SK-N-SH treated with all-trans-retinoic acid at 6 μM for 48 hours (cell line): ENCODE measurements around the gene RASSF1.
"Not testable (repeated sequence)": the region's sequence is repeated elsewhere in the genome, so short reads cannot be mapped to it uniquely, and the experiment has no call there.

ENCODE experiments used
- ATAC-seq: fragments of 200-7000 bp; cut with Tn5 transposase; 3 replicates; pipeline ENCODE4 v1.9.1; 2020; ENCODE audit warnings: mild to moderate bottlenecking, moderate library complexity
- ARNTL ChIP-seq: fragments of 450-650 bp; formaldehyde crosslinking; IDR thresholded peaks from 2 replicates; pipeline ENCODE4 v1.5.0; 2020; ENCODE audit warnings: low read depth, mild to moderate bottlenecking, moderate library complexity, borderline replicate concordance
- BACH2 ChIP-seq: fragments of 250-450 bp; sonication (Bioruptor Pico); IDR thresholded peaks from 2 replicates; pipeline ENCODE4 v1.9.0; 2021; ENCODE audit warnings: mild to moderate bottlenecking, borderline replicate concordance
- CSRNP3 ChIP-seq: fragments of 250-450 bp; sonication (Bioruptor Pico); IDR thresholded peaks from 2 replicates; pipeline ENCODE4 v1.5.1; 2021; ENCODE audit warnings: mild to moderate bottlenecking, moderate library complexity
- ESRRG ChIP-seq: fragments of 250-450 bp; sonication (Bioruptor Pico); IDR thresholded peaks from 2 replicates; pipeline ENCODE4 v1.6.1; 2021; ENCODE audit warnings: mild to moderate bottlenecking
- GLIS3 ChIP-seq: fragments of 250-450 bp; sonication (Bioruptor Pico); IDR thresholded peaks from 2 replicates; pipeline ENCODE4 v1.5.0; 2020; ENCODE audit warnings: mild to moderate bottlenecking, moderate library complexity
- PATZ1 ChIP-seq: fragments of 250-450 bp; sonication (Bioruptor Pico); IDR thresholded peaks from 2 replicates; pipeline ENCODE4 v1.8.0; 2020; ENCODE audit warnings: mild to moderate bottlenecking, moderate library complexity, borderline replicate concordance
- RARB ChIP-seq: fragments of 250-450 bp; sonication (Bioruptor Pico); IDR thresholded peaks from 2 replicates; pipeline ENCODE4 v1.8.0; 2021; ENCODE audit warnings: mild to moderate bottlenecking, moderate library complexity
- SNAI2 ChIP-seq: fragments of 250-450 bp; sonication (Bioruptor Pico); IDR thresholded peaks from 2 replicates; pipeline ENCODE4 v1.5.0; 2020; ENCODE audit warnings: mild to moderate bottlenecking, moderate library complexity
- TOX ChIP-seq: fragments of 250-450 bp; sonication (Bioruptor Pico); IDR thresholded peaks from 2 replicates; pipeline ENCODE4 v1.8.0; 2021; ENCODE audit warnings: mild to moderate bottlenecking, moderate library complexity, borderline replicate concordance
- ZC3H10 ChIP-seq: fragments of 250-450 bp; sonication (Bioruptor Pico); IDR thresholded peaks from 2 replicates; pipeline ENCODE4 v1.5.1; 2021; ENCODE audit warnings: mild to moderate bottlenecking, moderate library complexity
- ZFP3 ChIP-seq: fragments of 250-450 bp; sonication (Bioruptor Pico); IDR thresholded peaks from 2 replicates; pipeline ENCODE4 v1.5.0; 2020; ENCODE audit warnings: mild to moderate bottlenecking, moderate library complexity
- ZFP30 ChIP-seq: fragments of 450-650 bp; formaldehyde crosslinking; IDR thresholded peaks from 2 replicates; pipeline ENCODE4 v1.5.0; 2022; ENCODE audit warnings: mild to moderate bottlenecking, moderate library complexity
- ZNF565 ChIP-seq: fragments of 450-650 bp; formaldehyde crosslinking; conservative IDR thresholded peaks from 2 replicates; pipeline ENCODE4 v1.5.0; 2020; ENCODE audit warnings: low read depth, mild to moderate bottlenecking, moderate library complexity
- ZNF70 ChIP-seq: fragments of 450-650 bp; formaldehyde crosslinking; IDR thresholded peaks from 2 replicates; pipeline ENCODE4 v1.5.0; 2020; ENCODE audit warnings: mild to moderate bottlenecking, moderate library complexity
- ZNF8 ChIP-seq: fragments of 450-650 bp; formaldehyde crosslinking; IDR thresholded peaks from 2 replicates; pipeline ENCODE4 v1.5.0; 2020; ENCODE audit warnings: mild to moderate bottlenecking, moderate library complexity
- TF ChIP-seq, protein P1 (sequence below): fragments of 250-450 bp; sonication (Bioruptor Pico); IDR thresholded peaks from 2 replicates; pipeline ENCODE4 v1.5.0; 2020; ENCODE audit warnings: mild to moderate bottlenecking, moderate library complexity
- TF ChIP-seq, protein P2 (sequence below): fragments of 250-450 bp; sonication (Bioruptor Pico); IDR thresholded peaks from 2 replicates; pipeline ENCODE4 v1.8.0; 2021; ENCODE audit warnings: low read depth, mild to moderate bottlenecking, moderate library complexity, borderline replicate concordance
- TF ChIP-seq, protein P3 (sequence below): fragments of 250-450 bp; sonication (Bioruptor Pico); IDR thresholded peaks from 2 replicates; pipeline ENCODE4 v1.5.1; 2020; ENCODE audit warnings: low read depth, mild to moderate bottlenecking, moderate library complexity

RASSF1 gene

DNA sequence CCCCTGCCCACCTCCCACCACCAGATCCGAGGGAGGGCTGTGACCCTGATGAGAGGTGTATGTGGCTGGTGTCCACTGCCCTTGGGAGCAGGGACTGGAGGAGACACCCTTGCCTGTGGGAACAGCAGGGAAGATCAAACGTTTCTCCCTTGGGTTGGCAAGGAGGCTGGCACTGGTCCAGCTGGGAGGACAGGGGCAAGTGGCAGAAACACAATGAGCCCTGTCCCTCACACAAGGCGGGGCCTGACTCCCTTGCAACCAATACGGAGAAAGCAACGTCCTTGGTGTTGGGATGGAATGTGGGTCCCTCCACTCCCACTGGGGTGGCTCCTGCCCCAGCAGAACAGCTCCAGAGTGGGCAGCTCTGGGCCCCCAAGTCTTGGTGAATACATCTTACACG, 23.3 kb downstream of the RASSF1 start:
- TF ChIP-seq ZC3H10 (no peak), GLIS3 (CRISPR knock-in tag) (no peak), ARNTL (CRISPR knock-in tag) (no peak), TOX (CRISPR knock-in tag) (no peak)
- TF ChIP-seq, protein P1, sequence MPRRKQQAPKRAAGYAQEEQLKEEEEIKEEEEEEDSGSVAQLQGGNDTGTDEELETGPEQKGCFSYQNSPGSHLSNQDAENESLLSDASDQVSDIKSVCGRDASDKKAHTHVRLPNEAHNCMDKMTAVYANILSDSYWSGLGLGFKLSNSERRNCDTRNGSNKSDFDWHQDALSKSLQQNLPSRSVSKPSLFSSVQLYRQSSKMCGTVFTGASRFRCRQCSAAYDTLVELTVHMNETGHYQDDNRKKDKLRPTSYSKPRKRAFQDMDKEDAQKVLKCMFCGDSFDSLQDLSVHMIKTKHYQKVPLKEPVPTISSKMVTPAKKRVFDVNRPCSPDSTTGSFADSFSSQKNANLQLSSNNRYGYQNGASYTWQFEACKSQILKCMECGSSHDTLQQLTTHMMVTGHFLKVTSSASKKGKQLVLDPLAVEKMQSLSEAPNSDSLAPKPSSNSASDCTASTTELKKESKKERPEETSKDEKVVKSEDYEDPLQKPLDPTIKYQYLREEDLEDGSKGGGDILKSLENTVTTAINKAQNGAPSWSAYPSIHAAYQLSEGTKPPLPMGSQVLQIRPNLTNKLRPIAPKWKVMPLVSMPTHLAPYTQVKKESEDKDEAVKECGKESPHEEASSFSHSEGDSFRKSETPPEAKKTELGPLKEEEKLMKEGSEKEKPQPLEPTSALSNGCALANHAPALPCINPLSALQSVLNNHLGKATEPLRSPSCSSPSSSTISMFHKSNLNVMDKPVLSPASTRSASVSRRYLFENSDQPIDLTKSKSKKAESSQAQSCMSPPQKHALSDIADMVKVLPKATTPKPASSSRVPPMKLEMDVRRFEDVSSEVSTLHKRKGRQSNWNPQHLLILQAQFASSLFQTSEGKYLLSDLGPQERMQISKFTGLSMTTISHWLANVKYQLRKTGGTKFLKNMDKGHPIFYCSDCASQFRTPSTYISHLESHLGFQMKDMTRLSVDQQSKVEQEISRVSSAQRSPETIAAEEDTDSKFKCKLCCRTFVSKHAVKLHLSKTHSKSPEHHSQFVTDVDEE: no peak
- no peak for ATAC-seq

DNA sequence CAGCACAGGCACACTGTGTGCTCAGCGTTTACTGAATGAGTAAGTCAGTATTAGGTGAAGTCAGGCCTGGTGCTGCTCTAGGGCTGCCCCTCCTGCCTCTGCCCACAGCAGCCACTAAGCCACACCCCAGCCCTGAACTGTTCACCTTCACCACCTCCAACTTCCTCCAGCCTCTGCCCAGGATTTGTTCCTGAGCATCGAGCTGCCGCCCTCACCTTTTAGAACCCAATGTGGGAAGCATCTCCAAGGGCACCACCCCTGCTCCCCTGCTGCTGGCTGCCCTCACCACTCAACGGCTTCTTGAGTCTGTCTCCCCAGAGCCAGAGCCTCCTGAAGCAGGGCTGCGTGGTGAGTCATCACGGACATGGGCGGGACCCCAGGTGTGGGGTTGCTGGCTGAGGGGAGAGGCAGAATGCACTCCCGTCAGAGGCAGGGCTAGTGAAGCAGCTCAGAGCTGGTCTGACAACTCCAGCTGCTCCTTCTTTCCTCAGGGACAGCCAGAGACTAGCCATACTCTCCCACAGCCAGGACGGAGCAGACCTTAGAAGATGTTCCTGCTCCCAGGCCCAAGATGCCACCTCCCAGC, 23.9 kb downstream of the RASSF1 start:
- TF ChIP-seq ZC3H10 (no peak), ZFP30 (CRISPR knock-in tag) (no peak), ARNTL (CRISPR knock-in tag) (no peak), ZNF565 (CRISPR knock-in tag) (no peak), PATZ1 (CRISPR knock-in tag) (no peak), ZNF70 (CRISPR knock-in tag) (no peak), TOX (CRISPR knock-in tag) (no peak), BACH2 (CRISPR knock-in tag) (no peak), RARB (CRISPR knock-in tag) (no peak)
- TF ChIP-seq, protein P2, sequence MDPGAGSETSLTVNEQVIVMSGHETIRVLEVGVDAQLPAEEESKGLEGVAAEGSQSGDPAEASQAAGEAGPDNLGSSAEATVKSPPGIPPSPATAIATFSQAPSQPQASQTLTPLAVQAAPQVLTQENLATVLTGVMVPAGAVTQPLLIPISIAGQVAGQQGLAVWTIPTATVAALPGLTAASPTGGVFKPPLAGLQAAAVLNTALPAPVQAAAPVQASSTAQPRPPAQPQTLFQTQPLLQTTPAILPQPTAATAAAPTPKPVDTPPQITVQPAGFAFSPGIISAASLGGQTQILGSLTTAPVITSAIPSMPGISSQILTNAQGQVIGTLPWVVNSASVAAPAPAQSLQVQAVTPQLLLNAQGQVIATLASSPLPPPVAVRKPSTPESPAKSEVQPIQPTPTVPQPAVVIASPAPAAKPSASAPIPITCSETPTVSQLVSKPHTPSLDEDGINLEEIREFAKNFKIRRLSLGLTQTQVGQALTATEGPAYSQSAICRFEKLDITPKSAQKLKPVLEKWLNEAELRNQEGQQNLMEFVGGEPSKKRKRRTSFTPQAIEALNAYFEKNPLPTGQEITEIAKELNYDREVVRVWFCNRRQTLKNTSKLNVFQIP (CRISPR knock-in tag): no peak
- ATAC-seq: peak; percentile 5; the same call in 2 of the 3 replicates

DNA sequence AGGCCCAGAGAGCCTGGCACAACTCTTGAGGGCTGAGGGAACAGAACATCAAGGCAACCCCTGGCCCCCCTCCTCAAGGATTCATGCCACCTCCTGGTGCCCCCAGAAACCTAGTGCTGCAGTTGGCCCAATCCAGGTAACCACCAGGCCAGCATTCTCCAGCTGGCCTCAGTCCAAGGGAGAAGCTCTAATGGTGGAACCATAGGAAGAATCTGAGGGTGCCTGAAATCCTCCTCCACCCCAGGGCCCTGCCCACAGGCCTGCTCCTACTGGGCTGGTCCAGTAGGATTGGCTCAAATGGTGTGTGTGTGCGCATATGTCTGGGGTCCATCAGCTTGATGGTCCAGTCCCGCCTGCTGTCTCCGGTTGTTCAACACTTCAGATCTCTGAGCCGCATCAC, 25.8 kb downstream of the RASSF1 start:
- TF ChIP-seq GLIS3 (CRISPR knock-in tag) (no peak), ESRRG (CRISPR knock-in tag) (no peak), ZNF70 (CRISPR knock-in tag) (no peak), ZFP3 (no peak), ZNF8 (no peak)
- TF ChIP-seq, protein P2 (CRISPR knock-in tag): no peak
- no peak for ATAC-seq

GRCh38 chr3:50314342-50314741, 26.3 kb downstream of the RASSF1 start:
- no peak for TF ChIP-seq GLIS3 (CRISPR knock-in tag)
- ATAC-seq: no peak

DNA sequence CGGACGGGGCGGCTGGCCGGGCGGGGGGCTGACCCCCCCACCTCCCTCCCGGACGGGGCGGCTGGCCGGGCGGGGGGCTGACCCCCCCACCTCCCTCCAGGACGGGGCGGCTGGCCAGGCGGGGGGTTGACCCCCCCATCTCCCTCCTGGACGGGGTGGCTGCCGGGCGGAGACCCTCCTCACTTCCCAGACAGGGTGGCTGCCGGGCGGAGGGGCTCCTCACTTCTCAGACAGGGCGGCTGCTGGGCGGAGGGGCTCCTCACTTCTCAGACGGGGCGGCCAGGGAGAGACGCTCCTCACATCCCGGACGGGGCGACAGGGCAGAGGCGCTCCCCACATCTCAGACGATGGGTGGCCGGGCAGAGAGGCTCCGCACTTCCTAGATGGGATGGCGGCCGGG, 28.6 kb downstream of the RASSF1 start:
- not testable (repeated sequence) for ATAC-seq

GRCh38 chr3:50304601-50305000, 36.0 kb downstream of the RASSF1 start:
- TF ChIP-seq SNAI2 (CRISPR knock-in tag): no peak
- TF ChIP-seq ZNF8: no peak
- TF ChIP-seq, protein P3, sequence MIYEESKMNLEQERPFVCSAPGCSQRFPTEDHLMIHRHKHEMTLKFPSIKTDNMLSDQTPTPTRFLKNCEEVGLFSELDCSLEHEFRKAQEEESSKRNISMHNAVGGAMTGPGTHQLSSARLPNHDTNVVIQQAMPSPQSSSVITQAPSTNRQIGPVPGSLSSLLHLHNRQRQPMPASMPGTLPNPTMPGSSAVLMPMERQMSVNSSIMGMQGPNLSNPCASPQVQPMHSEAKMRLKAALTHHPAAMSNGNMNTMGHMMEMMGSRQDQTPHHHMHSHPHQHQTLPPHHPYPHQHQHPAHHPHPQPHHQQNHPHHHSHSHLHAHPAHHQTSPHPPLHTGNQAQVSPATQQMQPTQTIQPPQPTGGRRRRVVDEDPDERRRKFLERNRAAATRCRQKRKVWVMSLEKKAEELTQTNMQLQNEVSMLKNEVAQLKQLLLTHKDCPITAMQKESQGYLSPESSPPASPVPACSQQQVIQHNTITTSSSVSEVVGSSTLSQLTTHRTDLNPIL: no peak
- TF ChIP-seq ESRRG (CRISPR knock-in tag): no peak
- no peak for TF ChIP-seq CSRNP3 (CRISPR knock-in tag)
- no peak for TF ChIP-seq ZNF70 (CRISPR knock-in tag)
- no peak for ATAC-seq
